HCT116 (cell line): ENCODE results near the gene ATL1. TPM values are rescaled to one million over a fixed set of nuclear protein-coding genes. Genes with fewer than 3 reads are reported as not detected.

ENCODE experiments used
- ATAC-seq: fragments of 200-7000 bp; cut with Tn5 transposase; 2 replicates; pipeline ENCODE4 v1.9.1; 2020; ENCODE audit warnings: mild to moderate bottlenecking, moderate library complexity
- BruUV-seq: library from RNA; stranded (reverse); fragments of 400-500 nt; replicated peaks from 2 replicates; lab custom pipeline; 2021; lab: Mats Ljungman, UMichigan
- CTCF ChIA-PET: fragments of 300-600 bp; sonication (Branson Sonifier 250); formaldehyde crosslinking; loops from one replicate; lab custom pipeline; 2021; ENCODE audit warnings: antibody characterized with exemption; lab: Charles Lee
- POLR2A ChIA-PET: fragments of 300-600, 350-600 bp; sonication (Branson Sonifier 250); formaldehyde crosslinking; loops from one replicate; lab custom pipeline; 2021; ENCODE audit warnings: antibody characterized with exemption; lab: Charles Lee
- RAD21 ChIA-PET, 2 experiments: fragments of 300-600 bp; sonication (Branson Sonifier 250); formaldehyde crosslinking; loops; one replicate each; lab custom pipeline; 2023; ENCODE audit warnings: low total read pairs in 2 of 2; ENCODE audit not compliant: uncharacterized antibody in 2 of 2, unreplicated experiment in 2 of 2, low non-redundant PET in 1 of 2; lab: Charles Lee
- DNase-seq: peaks from one replicate; pipeline ENCODE4 v3.0.0-alpha.2; 2010; ENCODE audit warnings: low read depth, low spot score
- H2AFZ ChIP-seq: fragments of 200-600 bp; shearing (Covaris generic), sonication (generic); 2 replicates; pipeline ENCODE4 v1.6.1; 2017; ENCODE audit warnings: low read depth, mixed run types, mixed read lengths, antibody characterized with exemption, low read length; ENCODE audit not compliant: poor library complexity, severe bottlenecking
- H3K27ac ChIP-seq: 2 replicates; pipeline ENCODE4 v1.5.1; 2012; ENCODE audit warnings: low read depth, low read length
- H3K27me3 ChIP-seq: fragments of 200-600 bp; sonication (generic); 2 replicates; pipeline ENCODE4 v1.6.1; 2016; ENCODE audit warnings: mixed run types, low read length, mixed read lengths; ENCODE audit not compliant: insufficient read depth
- H3K36me3 ChIP-seq, 2 experiments: fragments of 200-500 bp in 1 of 2; fragments of 200-600 bp in 1 of 2; sonication (Bioruptor generic) in 1 of 2; sonication (generic) in 1 of 2; 2 replicates each; pipeline versions ENCODE4 v1.5.1 to v1.6.1; 2014 to 2016; ENCODE audit warnings: low read length in 2 of 2, inconsistent platforms in 1 of 2, mixed read lengths in 1 of 2, mixed run types in 1 of 2; ENCODE audit not compliant: insufficient read depth in 2 of 2, control insufficient read depth in 1 of 2
- H3K4me1 ChIP-seq, 2 experiments: fragments of 200-600 bp in 1 of 2; sonication (generic) in 1 of 2; 2 replicates each; pipeline versions ENCODE4 v1.5.1 to v1.6.1; 2012 to 2017; ENCODE audit warnings: low read length in 2 of 2, inconsistent platforms in 1 of 2, mild to moderate bottlenecking in 1 of 2, mixed read lengths in 1 of 2, mixed run types in 1 of 2, moderate library complexity in 1 of 2; ENCODE audit not compliant: insufficient read depth in 2 of 2, control insufficient read depth in 1 of 2
- H3K4me2 ChIP-seq: fragments of 200-600 bp; sonication (generic); 2 replicates; pipeline ENCODE4 v1.6.1; 2017; ENCODE audit warnings: mixed run types, low read length, mixed read lengths
- H3K4me3 ChIP-seq, 2 experiments: fragments of 200-600 bp in 1 of 2; sonication (generic) in 1 of 2; replicated peaks in 1 of 2; 2 replicates each; pipeline ENCODE4 v1.5.1; 2011 to 2016; ENCODE audit warnings: low read length in 2 of 2, control low read depth in 1 of 2, low read depth in 1 of 2, mild to moderate bottlenecking in 1 of 2, mixed read lengths in 1 of 2, mixed run types in 1 of 2
- H3K79me2 ChIP-seq: fragments of 200-600 bp; sonication (generic); 2 replicates; pipeline ENCODE4 v1.6.1; 2017; ENCODE audit warnings: mild to moderate bottlenecking, mixed run types, low read length, moderate library complexity, mixed read lengths; ENCODE audit not compliant: insufficient read depth
- H3K9ac ChIP-seq: fragments of 200-600 bp; sonication (generic); 2 replicates; pipeline ENCODE4 v1.6.1; 2016; ENCODE audit warnings: low read length, mixed read lengths
- H3K9me2 ChIP-seq: fragments of 200-600 bp; sonication (generic), shearing (Covaris generic); 2 replicates; pipeline ENCODE4 v1.6.1; 2017; ENCODE audit warnings: mixed run types, mild to moderate bottlenecking, moderate library complexity; ENCODE audit not compliant: insufficient read depth
- H3K9me3 ChIP-seq, 2 experiments: fragments of 200-500 bp in 1 of 2; fragments of 200-600 bp in 1 of 2; sonication (Bioruptor generic) in 1 of 2; sonication (generic) in 1 of 2; 2 replicates each; pipeline ENCODE4 v1.6.1; 2014 to 2017; ENCODE audit warnings: low read length in 2 of 2, mixed read lengths in 2 of 2, inconsistent platforms in 1 of 2, low read depth in 1 of 2, mild to moderate bottlenecking in 1 of 2, mixed run types in 1 of 2, moderate library complexity in 1 of 2; ENCODE audit not compliant: control insufficient read depth in 1 of 2, insufficient read depth in 1 of 2
- H4K20me1 ChIP-seq: fragments of 200-600 bp; sonication (generic), shearing (Covaris generic); 2 replicates; pipeline ENCODE4 v1.6.1; 2017; ENCODE audit warnings: mixed run types, mild to moderate bottlenecking, moderate library complexity; ENCODE audit not compliant: insufficient read depth
- CBX3 ChIP-seq: IDR thresholded peaks from 2 replicates; pipeline ENCODE4 v1.6.1; 2012; ENCODE audit warnings: low read depth
- CEBPB ChIP-seq: IDR thresholded peaks from 2 replicates; pipeline ENCODE4 v1.6.1; 2012; ENCODE audit warnings: low read depth
- EGR1 ChIP-seq: IDR thresholded peaks from 2 replicates; pipeline ENCODE4 v1.6.1; 2012; ENCODE audit warnings: low read depth
- EZH2phosphoT487 ChIP-seq: fragments of 200-600 bp; IDR thresholded peaks from 2 replicates; pipeline ENCODE4 v1.6.1; 2018; ENCODE audit warnings: antibody characterized with exemption, borderline replicate concordance
- FOSL1 ChIP-seq: IDR thresholded peaks from 2 replicates; pipeline ENCODE4 v1.6.1; 2012; ENCODE audit warnings: low read depth
- JUND ChIP-seq: IDR thresholded peaks from 2 replicates; pipeline ENCODE4 v1.6.1; 2012
- SIN3A ChIP-seq: IDR thresholded peaks from 2 replicates; pipeline ENCODE4 v1.6.1; 2012; ENCODE audit warnings: low read depth
- SRF ChIP-seq: IDR thresholded peaks from 2 replicates; pipeline ENCODE4 v1.6.1; 2012; ENCODE audit warnings: low read depth
- intact Hi-C: fragments of 100-400 bp; cut with micrococcal nuclease; formaldehyde crosslinking; loops from 2 replicates; pipeline ENCODE4 v1.10.0; 2022
- total RNA-seq: library from RNA; stranded (reverse); gene quantifications from one replicate; pipeline ENCODE4 v1.2.1, GENCODE V29; 2021; ENCODE audit not compliant: unreplicated experiment
- TF ChIP-seq, protein P1 (sequence below): IDR thresholded peaks from 2 replicates; pipeline ENCODE4 v1.6.1; 2012
- TF ChIP-seq, protein P2 (sequence below): IDR thresholded peaks from 2 replicates; pipeline ENCODE4 v1.6.1; 2012
- TF ChIP-seq, protein P3 (sequence below): IDR thresholded peaks from 2 replicates; pipeline ENCODE4 v1.6.1; 2012; ENCODE audit warnings: low read depth
- TF ChIP-seq, protein P4 (sequence below), 3 experiments: fragments of 200-600 bp in 1 of 3; sonication (generic) in 1 of 3; IDR thresholded peaks in 2 of 3; conservative IDR thresholded peaks in 1 of 3; 2 replicates each; pipeline ENCODE4 v1.5.1; 2012 to 2017; ENCODE audit warnings: low read depth in 2 of 3, low read length in 2 of 3, antibody characterized with exemption in 1 of 3, borderline replicate concordance in 1 of 3, control low read depth in 1 of 3, mild to moderate bottlenecking in 1 of 3, mixed read lengths in 1 of 3, mixed run types in 1 of 3, moderate library complexity in 1 of 3; ENCODE audit not compliant: insufficient read depth in 1 of 3

Gene ATL1
- total RNA-seq, 1 experiment from 2014 or later: 1.4 TPM

DNA sequence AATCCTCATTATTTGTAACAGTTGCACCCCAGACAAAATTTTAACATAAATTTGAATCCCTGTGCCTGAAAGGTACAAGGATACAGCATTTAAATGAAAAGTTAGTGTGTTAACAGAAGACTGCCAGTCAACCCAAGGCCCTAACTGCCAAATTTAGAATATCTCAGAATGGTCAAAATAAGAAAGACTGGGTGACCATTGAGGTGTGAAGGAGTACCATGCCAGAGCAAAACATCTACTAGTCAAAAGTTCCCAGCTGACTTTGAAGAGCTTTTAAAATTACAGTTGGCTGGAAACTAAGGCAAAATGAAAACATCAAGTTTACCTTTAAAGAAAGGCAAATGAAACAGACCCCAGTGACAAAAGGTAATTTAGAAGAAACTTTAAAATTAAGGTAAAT is 89.7 kb downstream of the ATL1 start:
- Histone ChIP-seq H3K9me3 (no peaks in the 10 kb centered on the region), H4K20me1 (no peaks in the 10 kb centered on the region; the same call in 1 of the 2 replicates), H3K4me3 (no peak overlapping the region), H3K27ac (no peak overlapping the region), H2AFZ (no peak overlapping the region), H3K27me3 (no peaks in the 10 kb centered on the region), H3K9ac (no peak overlapping the region), H3K36me3 (no peaks in the 10 kb centered on the region), H3K9me2 (no peaks in the 10 kb centered on the region), H3K4me1 (no peaks in the 10 kb centered on the region), H3K4me2 (no peak overlapping the region), H3K79me2 (peaks cover 95% of the 10 kb centered on the region)
- no TSS peak for BruUV-seq
- DNase-seq: no peak
- ChIA-PET CTCF (no interaction called here), RAD21 (no interaction called here), POLR2A (no interaction called here)
- intact Hi-C loops: no loop called here
- no peak for ATAC-seq
- no peak for TF ChIP-seq JUND
- TF ChIP-seq, protein P1, sequence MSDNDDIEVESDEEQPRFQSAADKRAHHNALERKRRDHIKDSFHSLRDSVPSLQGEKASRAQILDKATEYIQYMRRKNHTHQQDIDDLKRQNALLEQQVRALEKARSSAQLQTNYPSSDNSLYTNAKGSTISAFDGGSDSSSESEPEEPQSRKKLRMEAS: no peak
- no peak for TF ChIP-seq SRF
- TF ChIP-seq EGR1: no peak
- TF ChIP-seq CEBPB: no peak
- no peak for TF ChIP-seq EZH2phosphoT487
- TF ChIP-seq, protein P2, sequence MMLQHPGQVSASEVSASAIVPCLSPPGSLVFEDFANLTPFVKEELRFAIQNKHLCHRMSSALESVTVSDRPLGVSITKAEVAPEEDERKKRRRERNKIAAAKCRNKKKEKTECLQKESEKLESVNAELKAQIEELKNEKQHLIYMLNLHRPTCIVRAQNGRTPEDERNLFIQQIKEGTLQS: no peak
- TF ChIP-seq, protein P3, sequence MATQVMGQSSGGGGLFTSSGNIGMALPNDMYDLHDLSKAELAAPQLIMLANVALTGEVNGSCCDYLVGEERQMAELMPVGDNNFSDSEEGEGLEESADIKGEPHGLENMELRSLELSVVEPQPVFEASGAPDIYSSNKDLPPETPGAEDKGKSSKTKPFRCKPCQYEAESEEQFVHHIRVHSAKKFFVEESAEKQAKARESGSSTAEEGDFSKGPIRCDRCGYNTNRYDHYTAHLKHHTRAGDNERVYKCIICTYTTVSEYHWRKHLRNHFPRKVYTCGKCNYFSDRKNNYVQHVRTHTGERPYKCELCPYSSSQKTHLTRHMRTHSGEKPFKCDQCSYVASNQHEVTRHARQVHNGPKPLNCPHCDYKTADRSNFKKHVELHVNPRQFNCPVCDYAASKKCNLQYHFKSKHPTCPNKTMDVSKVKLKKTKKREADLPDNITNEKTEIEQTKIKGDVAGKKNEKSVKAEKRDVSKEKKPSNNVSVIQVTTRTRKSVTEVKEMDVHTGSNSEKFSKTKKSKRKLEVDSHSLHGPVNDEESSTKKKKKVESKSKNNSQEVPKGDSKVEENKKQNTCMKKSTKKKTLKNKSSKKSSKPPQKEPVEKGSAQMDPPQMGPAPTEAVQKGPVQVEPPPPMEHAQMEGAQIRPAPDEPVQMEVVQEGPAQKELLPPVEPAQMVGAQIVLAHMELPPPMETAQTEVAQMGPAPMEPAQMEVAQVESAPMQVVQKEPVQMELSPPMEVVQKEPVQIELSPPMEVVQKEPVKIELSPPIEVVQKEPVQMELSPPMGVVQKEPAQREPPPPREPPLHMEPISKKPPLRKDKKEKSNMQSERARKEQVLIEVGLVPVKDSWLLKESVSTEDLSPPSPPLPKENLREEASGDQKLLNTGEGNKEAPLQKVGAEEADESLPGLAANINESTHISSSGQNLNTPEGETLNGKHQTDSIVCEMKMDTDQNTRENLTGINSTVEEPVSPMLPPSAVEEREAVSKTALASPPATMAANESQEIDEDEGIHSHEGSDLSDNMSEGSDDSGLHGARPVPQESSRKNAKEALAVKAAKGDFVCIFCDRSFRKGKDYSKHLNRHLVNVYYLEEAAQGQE: no peak
- TF ChIP-seq FOSL1: no peak
- TF ChIP-seq CBX3: no peak
- TF ChIP-seq SIN3A: no peak
- TF ChIP-seq, protein P4, sequence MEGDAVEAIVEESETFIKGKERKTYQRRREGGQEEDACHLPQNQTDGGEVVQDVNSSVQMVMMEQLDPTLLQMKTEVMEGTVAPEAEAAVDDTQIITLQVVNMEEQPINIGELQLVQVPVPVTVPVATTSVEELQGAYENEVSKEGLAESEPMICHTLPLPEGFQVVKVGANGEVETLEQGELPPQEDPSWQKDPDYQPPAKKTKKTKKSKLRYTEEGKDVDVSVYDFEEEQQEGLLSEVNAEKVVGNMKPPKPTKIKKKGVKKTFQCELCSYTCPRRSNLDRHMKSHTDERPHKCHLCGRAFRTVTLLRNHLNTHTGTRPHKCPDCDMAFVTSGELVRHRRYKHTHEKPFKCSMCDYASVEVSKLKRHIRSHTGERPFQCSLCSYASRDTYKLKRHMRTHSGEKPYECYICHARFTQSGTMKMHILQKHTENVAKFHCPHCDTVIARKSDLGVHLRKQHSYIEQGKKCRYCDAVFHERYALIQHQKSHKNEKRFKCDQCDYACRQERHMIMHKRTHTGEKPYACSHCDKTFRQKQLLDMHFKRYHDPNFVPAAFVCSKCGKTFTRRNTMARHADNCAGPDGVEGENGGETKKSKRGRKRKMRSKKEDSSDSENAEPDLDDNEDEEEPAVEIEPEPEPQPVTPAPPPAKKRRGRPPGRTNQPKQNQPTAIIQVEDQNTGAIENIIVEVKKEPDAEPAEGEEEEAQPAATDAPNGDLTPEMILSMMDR (IDR thresholded peaks at IDR 0.05 in 2 of 3, conservative IDR thresholded peaks at IDR 0.05 in 1 of 3; ENCODE audit: borderline replicate concordance in 1 of 3, insufficient read depth in 1 of 3, low read depth in 2 of 3, low read length in 2 of 3): no peak
